ENCODE measurements around the gene ERICH6B. TPM values are rescaled to one million over a fixed set of nuclear protein-coding genes. Genes with fewer than 3 reads are reported as not detected.

The ERICH6B gene
- total and polyA plus RNA-seq, 4 donors: 0.94 TPM; not detected in 3

DNA sequence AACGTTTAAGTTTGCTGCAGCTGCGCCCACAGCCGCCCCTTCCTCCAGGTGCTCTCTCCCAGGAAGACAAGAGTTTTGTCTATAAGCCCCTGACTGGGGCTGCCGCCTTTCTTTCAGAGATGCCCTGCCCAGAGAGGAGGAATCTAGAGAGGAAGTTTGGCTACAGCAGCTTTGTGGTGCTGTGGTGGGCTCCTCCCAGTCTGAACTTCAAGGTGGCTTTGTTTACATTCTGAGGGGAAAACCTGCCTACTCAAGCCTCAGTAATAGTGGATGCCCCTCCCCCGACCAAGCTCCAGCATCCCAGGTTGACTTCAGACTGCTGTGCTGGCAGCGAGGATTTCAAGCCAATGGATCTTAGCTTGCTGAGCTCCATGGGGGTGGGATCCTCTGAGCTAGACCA, 6.4 kb upstream of the ERICH6B start:
- peaks cover 0 to 7% (median 0%) of the 10 kb centered on the region in 4 donors for H3K27me3 ChIP-seq (ENCODE audit: control insufficient read depth in 4 of 4, insufficient read depth in 4 of 4, low read length in 3 of 4)
- H3K9me3 ChIP-seq (ENCODE audit: control insufficient read depth in 4 of 4, low read length in 3 of 4): no peaks in the 10 kb centered on the region
- DNase-seq (ENCODE audit: low spot score): no peak
- no peak overlapping the region for H3K9ac ChIP-seq (ENCODE audit: low read depth in 1 of 2, low read length in 2 of 2)
- TF ChIP-seq SP1 (IDR thresholded peaks at IDR 0.05) (no peak), NR2F2 (IDR thresholded peaks at IDR 0.05) (no peak), FOXA2 (IDR thresholded peaks at IDR 0.05) (no peak), TAF1 (conservative IDR thresholded peaks at IDR 0.05) (no peak), HNF4A (conservative IDR thresholded peaks at IDR 0.05) (no peak), JUND (IDR thresholded peaks at IDR 0.05) (no peak), GABPA (IDR thresholded peaks at IDR 0.05 in 1 of 2, conservative IDR thresholded peaks at IDR 0.05 in 1 of 2) (no peak), HNF4G (IDR thresholded peaks at IDR 0.05) (no peak), EGR1 (IDR thresholded peaks at IDR 0.05; ENCODE audit: low read depth in 2 of 2) (no peak)
- TF ChIP-seq, protein P1, sequence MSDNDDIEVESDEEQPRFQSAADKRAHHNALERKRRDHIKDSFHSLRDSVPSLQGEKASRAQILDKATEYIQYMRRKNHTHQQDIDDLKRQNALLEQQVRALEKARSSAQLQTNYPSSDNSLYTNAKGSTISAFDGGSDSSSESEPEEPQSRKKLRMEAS (IDR thresholded peaks at IDR 0.05): no peak
- H3K27ac ChIP-seq (ENCODE audit: low read depth in 1 of 2, low read length in 2 of 2): no peak overlapping the region
- H3K4me1 ChIP-seq (ENCODE audit: control insufficient read depth in 4 of 4, insufficient read depth in 4 of 4, low read length in 3 of 4): no peaks in the 10 kb centered on the region
- no peaks in the 10 kb centered on the region for H3K36me3 ChIP-seq (ENCODE audit: control insufficient read depth in 4 of 4, insufficient read depth in 3 of 4, low read depth in 1 of 4, low read length in 3 of 4)
- 27% methylated on average over 6 of the region's 6 CpGs for WGBS
- no peak overlapping the region for H3K4me3 ChIP-seq (ENCODE audit: low read depth in 1 of 3, low read length in 3 of 3)

DNA sequence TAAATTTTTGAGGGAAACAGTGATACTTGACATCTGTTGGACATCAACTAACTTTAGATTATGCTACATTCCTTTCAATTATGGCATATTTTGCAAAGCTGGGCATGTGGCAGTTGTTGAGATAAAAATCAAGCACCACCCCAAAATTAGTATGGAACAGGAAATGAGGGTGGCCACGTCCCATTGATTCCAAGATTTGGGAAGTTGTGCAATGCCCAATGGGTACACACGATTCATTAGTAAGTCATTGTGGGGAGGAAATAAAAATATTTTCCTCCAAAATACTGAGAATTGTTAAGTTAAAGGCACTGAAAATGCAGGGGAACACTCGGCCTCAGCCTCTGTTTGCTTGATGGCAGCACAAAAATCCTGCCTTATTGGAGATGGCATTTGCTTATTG, 7.6 kb downstream of the ERICH6B start:
- 70% methylated on average over 3 of the region's 3 CpGs for WGBS
- DNase-seq (ENCODE audit: low spot score): no peak

More for the DNA sequence above, 7.6 kb downstream of the ERICH6B start:
- TF ChIP-seq FOXA1 (IDR thresholded peaks at IDR 0.05) (no peak), EGR1 (IDR thresholded peaks at IDR 0.05; ENCODE audit: low read depth in 2 of 2) (no peak), RAD21 (IDR thresholded peaks at IDR 0.05) (no peak), YY1 (IDR thresholded peaks at IDR 0.05) (no peak), RXRA (IDR thresholded peaks at IDR 0.05) (no peak), GABPA (IDR thresholded peaks at IDR 0.05 in 1 of 2, conservative IDR thresholded peaks at IDR 0.05 in 1 of 2) (no peak), HNF4G (IDR thresholded peaks at IDR 0.05) (no peak), HNF4A (conservative IDR thresholded peaks at IDR 0.05) (no peak), TAF1 (conservative IDR thresholded peaks at IDR 0.05) (no peak), JUND (IDR thresholded peaks at IDR 0.05) (no peak), NR2F2 (IDR thresholded peaks at IDR 0.05) (no peak), SP1 (IDR thresholded peaks at IDR 0.05) (no peak), FOXA2 (IDR thresholded peaks at IDR 0.05) (no peak)
- TF ChIP-seq, protein P2, sequence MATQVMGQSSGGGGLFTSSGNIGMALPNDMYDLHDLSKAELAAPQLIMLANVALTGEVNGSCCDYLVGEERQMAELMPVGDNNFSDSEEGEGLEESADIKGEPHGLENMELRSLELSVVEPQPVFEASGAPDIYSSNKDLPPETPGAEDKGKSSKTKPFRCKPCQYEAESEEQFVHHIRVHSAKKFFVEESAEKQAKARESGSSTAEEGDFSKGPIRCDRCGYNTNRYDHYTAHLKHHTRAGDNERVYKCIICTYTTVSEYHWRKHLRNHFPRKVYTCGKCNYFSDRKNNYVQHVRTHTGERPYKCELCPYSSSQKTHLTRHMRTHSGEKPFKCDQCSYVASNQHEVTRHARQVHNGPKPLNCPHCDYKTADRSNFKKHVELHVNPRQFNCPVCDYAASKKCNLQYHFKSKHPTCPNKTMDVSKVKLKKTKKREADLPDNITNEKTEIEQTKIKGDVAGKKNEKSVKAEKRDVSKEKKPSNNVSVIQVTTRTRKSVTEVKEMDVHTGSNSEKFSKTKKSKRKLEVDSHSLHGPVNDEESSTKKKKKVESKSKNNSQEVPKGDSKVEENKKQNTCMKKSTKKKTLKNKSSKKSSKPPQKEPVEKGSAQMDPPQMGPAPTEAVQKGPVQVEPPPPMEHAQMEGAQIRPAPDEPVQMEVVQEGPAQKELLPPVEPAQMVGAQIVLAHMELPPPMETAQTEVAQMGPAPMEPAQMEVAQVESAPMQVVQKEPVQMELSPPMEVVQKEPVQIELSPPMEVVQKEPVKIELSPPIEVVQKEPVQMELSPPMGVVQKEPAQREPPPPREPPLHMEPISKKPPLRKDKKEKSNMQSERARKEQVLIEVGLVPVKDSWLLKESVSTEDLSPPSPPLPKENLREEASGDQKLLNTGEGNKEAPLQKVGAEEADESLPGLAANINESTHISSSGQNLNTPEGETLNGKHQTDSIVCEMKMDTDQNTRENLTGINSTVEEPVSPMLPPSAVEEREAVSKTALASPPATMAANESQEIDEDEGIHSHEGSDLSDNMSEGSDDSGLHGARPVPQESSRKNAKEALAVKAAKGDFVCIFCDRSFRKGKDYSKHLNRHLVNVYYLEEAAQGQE (IDR thresholded peaks at IDR 0.05): no peak
- TF ChIP-seq, protein P3, sequence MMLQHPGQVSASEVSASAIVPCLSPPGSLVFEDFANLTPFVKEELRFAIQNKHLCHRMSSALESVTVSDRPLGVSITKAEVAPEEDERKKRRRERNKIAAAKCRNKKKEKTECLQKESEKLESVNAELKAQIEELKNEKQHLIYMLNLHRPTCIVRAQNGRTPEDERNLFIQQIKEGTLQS (IDR thresholded peaks at IDR 0.05): no peak
- TF ChIP-seq, protein P4, sequence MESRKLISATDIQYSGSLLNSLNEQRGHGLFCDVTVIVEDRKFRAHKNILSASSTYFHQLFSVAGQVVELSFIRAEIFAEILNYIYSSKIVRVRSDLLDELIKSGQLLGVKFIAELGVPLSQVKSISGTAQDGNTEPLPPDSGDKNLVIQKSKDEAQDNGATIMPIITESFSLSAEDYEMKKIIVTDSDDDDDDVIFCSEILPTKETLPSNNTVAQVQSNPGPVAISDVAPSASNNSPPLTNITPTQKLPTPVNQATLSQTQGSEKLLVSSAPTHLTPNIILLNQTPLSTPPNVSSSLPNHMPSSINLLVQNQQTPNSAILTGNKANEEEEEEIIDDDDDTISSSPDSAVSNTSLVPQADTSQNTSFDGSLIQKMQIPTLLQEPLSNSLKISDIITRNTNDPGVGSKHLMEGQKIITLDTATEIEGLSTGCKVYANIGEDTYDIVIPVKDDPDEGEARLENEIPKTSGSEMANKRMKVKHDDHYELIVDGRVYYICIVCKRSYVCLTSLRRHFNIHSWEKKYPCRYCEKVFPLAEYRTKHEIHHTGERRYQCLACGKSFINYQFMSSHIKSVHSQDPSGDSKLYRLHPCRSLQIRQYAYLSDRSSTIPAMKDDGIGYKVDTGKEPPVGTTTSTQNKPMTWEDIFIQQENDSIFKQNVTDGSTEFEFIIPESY (IDR thresholded peaks at IDR 0.05): no peak
- TF ChIP-seq, protein P5, sequence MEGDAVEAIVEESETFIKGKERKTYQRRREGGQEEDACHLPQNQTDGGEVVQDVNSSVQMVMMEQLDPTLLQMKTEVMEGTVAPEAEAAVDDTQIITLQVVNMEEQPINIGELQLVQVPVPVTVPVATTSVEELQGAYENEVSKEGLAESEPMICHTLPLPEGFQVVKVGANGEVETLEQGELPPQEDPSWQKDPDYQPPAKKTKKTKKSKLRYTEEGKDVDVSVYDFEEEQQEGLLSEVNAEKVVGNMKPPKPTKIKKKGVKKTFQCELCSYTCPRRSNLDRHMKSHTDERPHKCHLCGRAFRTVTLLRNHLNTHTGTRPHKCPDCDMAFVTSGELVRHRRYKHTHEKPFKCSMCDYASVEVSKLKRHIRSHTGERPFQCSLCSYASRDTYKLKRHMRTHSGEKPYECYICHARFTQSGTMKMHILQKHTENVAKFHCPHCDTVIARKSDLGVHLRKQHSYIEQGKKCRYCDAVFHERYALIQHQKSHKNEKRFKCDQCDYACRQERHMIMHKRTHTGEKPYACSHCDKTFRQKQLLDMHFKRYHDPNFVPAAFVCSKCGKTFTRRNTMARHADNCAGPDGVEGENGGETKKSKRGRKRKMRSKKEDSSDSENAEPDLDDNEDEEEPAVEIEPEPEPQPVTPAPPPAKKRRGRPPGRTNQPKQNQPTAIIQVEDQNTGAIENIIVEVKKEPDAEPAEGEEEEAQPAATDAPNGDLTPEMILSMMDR (IDR thresholded peaks at IDR 0.05; ENCODE audit: low read depth, low read length, missing input control): no peak
- TF ChIP-seq, protein P1 (IDR thresholded peaks at IDR 0.05): no peak
- H3K27ac ChIP-seq (ENCODE audit: low read depth in 1 of 2, low read length in 2 of 2): no peak overlapping the region
- no peaks in the 10 kb centered on the region for H3K27me3 ChIP-seq (ENCODE audit: control insufficient read depth in 4 of 4, insufficient read depth in 4 of 4, low read length in 3 of 4)
- H3K36me3 ChIP-seq (ENCODE audit: control insufficient read depth in 4 of 4, insufficient read depth in 3 of 4, low read depth in 1 of 4, low read length in 3 of 4): no peaks in the 10 kb centered on the region
- H3K9ac ChIP-seq (ENCODE audit: low read depth in 1 of 2, low read length in 2 of 2): no peak overlapping the region
- no peaks in the 10 kb centered on the region for H3K9me3 ChIP-seq (ENCODE audit: control insufficient read depth in 4 of 4, low read length in 3 of 4)
- H3K4me3 ChIP-seq (ENCODE audit: low read depth in 1 of 3, low read length in 3 of 3): no peak overlapping the region
- no peaks in the 10 kb centered on the region for H3K4me1 ChIP-seq (ENCODE audit: control insufficient read depth in 4 of 4, insufficient read depth in 4 of 4, low read length in 3 of 4)
